HG02943 (cell line): ENCODE measurements around the gene TACC2.

Experiments used
- ATAC-seq: cut with Tn5 transposase; IDR thresholded peaks from one replicate; pipeline ENCODE4 v1.9.1; 2021; ENCODE audit warnings: mild to moderate bottlenecking, low read depth, moderate library complexity; ENCODE audit not compliant: unreplicated experiment

Gene TACC2

DNA sequence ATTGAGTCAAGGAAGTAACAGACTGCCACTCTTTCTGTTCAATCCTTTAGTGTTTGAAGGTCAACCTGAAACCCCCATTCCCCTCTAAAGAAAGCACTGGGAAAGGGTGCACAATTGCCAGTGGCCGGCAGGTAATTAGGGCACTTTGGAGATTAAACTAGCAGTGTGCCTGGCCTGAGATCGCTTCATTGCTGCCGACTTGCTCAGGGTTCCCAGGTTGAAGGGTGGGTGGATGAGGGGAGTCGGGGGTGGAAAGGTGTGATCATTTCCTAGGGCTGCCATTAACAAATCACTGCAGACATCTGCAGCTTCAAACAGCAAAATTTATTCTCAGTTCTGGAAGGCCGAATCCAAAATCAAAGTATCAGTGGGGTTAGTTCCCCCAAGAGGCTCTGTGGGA lies 265.9 kb downstream of the TACC2 start:
- no peak for ATAC-seq

DNA sequence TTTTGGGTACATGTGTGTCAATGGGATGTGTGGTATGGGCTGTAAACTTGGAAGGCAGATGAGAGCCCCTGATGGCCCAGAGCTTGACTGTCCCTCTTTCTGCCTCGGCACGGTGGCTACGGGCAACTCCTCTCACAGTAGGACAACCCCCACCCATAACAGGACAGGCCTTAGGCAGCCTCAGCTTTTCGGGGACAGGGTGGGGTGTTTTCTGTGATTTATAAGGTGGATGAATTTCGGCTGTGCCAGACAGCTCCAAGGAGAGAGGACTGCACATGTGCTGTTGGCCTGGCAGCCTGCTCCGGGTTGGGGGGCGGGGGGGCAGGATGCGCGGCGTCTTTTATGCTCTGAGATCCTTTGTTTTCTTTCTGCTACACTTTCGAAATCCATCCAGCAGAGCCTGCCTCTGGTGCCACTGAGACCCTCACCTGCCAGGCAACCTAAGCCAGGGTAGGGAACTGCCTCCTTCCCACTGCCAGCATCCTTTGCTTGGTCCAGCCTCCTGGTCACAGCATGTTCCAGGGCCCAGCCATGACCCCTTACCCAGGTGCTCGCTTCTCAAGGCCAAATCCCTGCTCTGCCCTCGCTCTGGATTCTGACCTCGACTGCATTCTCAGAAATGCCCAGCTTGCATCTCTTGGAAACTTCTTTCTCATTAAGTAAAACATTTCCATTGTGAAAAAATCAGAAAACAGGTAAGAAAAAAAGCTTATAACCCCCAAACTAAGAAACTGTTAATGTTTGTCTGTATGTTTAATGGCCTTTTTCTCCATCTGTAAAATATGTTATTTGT lies 266.7 kb downstream of the TACC2 start:
- no peak for ATAC-seq

GRCh38 chr10:122257041-122257440 lies 268.1 kb downstream of the TACC2 start:
- ATAC-seq = no peak

DNA sequence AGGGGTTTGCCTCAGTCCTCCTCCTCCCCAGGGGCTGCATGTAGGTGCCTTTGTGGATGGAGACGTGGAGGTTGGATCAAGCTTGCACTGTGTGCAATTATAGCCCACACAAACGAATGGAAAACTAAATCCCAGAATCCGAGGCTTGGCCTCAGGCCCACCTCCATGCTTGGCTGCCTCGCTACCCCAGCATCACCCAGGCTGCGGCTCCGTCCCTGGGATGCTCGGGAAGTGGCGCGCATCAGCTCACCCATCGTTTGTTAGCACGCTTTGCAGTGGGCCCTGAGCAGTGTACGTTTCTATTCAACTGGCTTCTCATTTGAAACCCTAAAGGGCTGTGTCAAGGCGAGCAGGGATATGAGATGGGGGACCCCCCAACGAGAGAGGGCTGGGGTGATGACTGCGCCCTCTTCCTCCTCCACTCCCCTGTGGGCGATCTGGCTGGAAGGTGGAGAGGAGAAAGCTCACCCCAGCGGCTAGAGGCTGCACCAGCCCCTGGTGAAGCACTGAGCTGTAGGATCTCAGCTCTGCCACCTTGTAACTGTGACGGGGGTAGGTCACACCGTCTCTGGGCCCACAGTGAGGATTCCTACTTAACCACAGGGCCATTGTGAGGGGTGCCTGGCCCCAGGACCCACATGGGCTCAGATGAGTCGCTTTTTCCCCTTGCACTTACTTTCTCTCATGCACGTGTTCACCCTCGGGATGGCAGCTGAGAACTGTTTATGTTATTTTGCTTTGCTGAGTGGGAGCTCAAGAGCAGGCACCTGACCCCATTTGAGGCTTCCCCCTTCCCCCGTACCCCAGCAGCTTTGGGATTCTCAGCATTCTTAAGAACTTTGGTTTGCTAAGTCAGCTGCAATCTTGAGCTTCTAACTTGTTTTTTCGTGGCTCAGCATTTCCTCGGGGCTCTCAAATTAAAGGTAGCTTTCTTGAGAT lies 269.4 kb downstream of the TACC2 start:
- no peak for ATAC-seq

DNA sequence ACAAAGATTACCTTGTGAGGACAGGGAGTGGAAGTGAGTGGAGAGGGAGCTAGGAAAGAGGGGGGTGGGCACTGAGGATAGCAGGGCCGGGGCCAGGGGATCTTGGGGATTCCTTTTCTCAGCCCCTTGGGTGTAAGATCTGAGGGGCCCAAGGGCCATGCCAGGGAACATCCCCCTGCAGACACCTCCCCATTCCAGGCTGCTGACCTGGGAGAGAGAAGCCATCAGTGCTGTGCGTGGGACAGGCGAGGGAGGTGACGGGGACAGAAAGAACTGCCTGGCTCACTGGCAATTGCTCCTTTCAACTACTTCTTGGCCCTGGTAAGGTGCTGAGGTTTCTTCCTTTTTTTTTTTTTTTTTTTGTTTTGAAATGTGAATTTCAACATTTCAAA lies 270.1 kb downstream of the TACC2 start:
- ATAC-seq = no peak

- no peak for ATAC-seq
Observed at GRCh38 chr10:122261584-122261983, 272.6 kb downstream of the TACC2 start.

GRCh38 chr10:122263971-122264370 lies 275.0 kb downstream of the TACC2 start:
- no peak for ATAC-seq

DNA sequence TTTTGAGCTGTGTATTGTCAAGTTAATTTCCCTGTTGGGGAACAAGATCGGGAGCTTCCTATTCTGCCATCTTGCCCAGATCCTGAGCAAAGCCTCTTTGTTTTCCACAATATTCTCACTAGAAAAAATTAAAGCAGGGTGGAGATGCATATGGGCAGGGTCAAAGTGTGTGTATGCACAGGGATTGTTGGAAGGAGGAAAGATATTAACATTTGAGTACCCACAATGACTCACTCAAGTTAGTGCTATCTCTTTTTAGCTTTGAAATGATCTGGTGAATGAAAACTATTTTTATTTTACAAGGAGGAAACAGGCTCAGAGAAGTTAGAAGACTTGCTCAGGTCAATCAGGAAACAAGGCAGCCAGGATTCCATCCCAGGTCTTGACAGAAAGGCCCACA lies 275.5 kb downstream of the TACC2 start:
- no peak for ATAC-seq

DNA sequence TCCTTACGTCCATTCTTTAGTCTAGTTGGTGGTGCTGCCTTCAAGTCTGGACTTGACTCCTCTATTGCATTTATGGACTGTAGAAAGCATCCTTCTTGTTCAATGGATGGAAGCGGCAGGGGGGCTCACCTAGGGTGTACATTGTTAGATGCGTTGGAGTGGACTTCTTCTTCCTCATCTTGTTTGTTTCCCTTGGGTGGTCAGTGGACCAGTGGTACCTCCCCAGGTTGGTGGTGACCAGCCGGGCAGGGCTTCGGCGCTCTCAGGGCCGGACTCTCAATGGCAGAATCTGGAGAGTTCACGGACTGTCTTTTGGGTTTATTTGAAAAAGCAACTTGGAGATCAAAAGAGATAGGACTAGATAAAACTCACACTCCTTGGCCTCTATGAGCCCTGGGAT lies 276.0 kb downstream of the TACC2 start:
- no peak for ATAC-seq

DNA sequence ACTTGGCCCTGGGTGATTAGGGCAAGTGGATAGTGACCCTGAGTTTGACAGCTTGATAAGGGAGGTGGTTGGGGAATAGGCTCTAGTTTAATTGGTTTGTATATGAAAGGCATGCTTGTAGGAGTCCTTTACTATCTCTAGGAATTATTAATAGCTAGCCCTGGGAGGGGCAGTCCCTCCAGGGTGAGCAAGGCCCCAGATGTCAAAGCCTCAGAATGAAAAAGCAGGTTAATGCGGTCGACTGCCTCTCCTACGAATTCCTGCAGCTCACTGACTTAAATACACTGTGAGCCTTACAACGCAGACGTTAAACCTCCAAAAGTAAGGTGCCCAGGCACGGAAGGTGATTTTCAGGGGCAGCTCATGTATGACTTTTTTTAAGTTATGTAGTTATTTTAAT lies 276.9 kb downstream of the TACC2 start:
- ATAC-seq = no peak

- no peak for ATAC-seq
Observed at GRCh38 chr10:122267849-122268737, 279.1 kb downstream of the TACC2 start.

DNA sequence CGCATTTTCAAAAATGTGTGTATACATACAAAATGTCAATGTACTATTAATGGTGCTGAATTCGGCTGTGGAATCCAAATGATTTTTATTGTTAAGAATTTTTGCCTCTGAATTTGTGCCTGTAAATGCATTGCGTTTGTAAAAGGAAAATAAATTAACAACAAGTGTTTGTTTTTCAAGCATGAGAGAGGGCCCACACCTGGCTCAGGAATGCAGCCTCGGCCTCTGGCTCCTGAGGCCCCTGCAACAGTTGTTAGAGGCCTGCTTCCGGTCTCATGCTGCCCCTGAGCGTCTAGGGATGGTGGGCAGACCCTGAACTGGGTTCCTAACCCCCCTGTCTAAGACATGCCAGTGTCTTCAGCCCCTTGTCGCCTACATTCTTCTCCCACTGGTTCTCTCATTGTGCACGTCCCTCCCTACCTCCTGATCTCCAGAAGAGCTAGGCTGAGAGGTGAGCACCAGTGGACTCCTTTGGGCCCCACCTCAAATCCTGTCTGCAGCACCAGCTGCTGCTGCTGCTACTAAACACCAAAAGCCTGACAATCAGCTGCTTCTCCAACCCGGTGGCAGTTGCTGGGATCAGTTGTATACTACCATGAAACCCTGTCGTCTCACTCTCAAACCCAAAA lies 280.2 kb downstream of the TACC2 start:
- ATAC-seq = no peak

- ATAC-seq = no peak
Observed at GRCh38 chr10:122271076-122271475, 282.1 kb downstream of the TACC2 start, which contains the start of gene BTBD16. Gene BTBD16, plus strand, starts transcription at chr10:122271296. Its CDS starts 3,786 bp downstream, at chr10:122275082.

DNA sequence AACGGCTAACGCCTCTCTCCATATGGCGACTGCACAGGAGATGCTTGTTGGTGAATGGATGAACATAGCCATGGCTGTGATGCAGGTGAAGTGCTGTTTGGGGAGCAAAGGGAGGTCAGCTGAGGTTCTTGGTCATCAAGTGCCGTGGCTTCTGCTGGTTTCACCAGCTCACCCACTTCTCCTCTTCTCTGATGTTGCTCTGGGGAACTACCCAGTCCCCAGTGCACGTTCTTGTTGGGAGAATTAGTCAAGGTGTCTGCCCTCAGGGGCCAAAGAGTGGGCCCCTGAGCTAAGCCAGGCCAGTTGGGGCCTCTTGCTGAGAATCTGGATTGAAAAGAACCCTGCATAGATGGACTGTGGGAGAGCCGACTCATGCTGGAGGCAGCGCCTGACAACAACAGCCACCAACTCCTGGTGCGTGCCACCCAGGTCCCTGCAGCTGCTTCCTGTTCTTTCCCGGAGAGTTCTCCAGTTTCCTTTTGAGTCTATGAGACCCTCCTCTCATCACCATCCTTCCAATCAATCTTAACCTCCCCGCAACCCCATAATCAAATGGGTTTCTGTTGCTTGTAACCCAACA lies 285.1 kb downstream of the TACC2 start:
- no peak for ATAC-seq

- ATAC-seq = no peak
Observed at GRCh38 chr10:122276611-122277208, 287.7 kb downstream of the TACC2 start.

DNA sequence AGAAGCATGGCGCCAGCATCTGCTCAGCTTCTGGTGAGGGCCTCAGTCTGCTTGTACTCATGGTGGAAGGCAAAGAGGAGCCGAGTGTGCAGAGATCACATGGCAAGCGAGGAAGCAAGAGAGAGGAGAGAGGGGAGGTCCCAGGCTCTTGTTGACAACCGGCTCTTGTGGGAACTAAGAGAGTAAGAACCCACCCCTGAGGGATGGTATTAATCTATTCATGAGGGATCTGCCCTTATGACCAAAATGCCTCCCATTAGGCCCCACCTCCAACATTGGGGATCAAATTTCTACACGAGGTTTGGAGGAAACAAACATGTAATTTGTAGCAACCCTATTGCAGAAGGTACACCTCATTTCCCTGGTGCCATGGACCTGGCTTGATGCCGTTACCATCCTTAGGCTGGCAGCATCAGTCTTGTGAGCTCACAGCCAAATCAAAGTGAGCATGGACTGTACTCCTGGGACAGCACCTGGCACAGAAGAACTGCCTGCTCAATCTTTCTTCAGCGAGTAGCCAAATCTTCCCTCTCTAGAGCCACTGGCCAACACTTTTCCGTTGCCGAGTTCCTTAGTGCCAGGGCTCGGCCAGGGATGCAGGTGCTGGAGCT lies 288.7 kb downstream of the TACC2 start:
- no peak for ATAC-seq

DNA sequence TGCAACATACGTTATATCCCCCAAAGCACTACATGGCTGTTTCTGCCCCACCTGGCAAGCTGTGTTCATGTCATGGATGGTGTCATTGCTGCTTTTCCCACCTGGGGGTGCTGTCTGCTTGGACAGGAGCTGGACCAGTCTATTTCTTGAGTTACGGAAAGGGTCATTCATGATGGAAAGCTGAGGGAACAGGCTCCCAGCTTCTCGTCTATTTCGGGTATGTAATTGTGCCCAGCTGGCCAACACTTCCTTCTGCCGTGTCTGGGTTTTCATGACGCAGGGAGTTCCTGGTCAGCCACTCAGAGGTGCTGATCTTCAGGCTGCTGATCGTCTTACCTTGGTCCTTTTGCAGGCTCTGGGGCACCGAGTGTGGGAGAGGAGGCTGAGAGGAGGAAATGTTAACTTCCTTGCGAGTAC lies 290.8 kb downstream of the TACC2 start:
- ATAC-seq = no peak

- no peak for ATAC-seq
Observed at GRCh38 chr10:122280156-122280555, 291.2 kb downstream of the TACC2 start.
